WTC11 (cell line): ENCODE data around the gene GFOD1. TPM values are rescaled to one million over a fixed set of nuclear protein-coding genes. Genes with fewer than 3 reads are reported as not detected.

ENCODE experiments used
- ATAC-seq: fragments of 200-7000 bp; cut with Tn5 transposase; 2 replicates; pipeline ENCODE4 v1.10.0; 2021; ENCODE audit warnings: mild to moderate bottlenecking, moderate library complexity
- CTCF ChIA-PET: fragments of 300-600 bp; sonication (Branson Sonifier 250); formaldehyde crosslinking; loops from one replicate; lab custom pipeline; 2021; ENCODE audit warnings: antibody characterized with exemption; lab: Charles Lee
- POLR2A ChIA-PET: fragments of 350-600 bp; sonication (Branson Sonifier 250); formaldehyde crosslinking; loops from one replicate; lab custom pipeline; 2021; ENCODE audit warnings: antibody characterized with exemption; lab: Charles Lee
- DNase-seq: peaks from one replicate; pipeline ENCODE4 v3.0.0; 2021; ENCODE audit warnings: low spot score
- H3K27ac Mint-ChIP-seq: 2 replicates; pipeline ENCODE4 v1.8.0; 2021; ENCODE audit warnings: mixed read lengths
- H3K27me3 Mint-ChIP-seq: 2 replicates; pipeline ENCODE4 v1.8.0; 2021; ENCODE audit warnings: low read depth, mild to moderate bottlenecking, moderate library complexity, mixed read lengths
- H3K36me3 Mint-ChIP-seq: 2 replicates; pipeline ENCODE4 v1.8.0; 2021; ENCODE audit warnings: mixed read lengths
- H3K4me1 Mint-ChIP-seq: 2 replicates; pipeline ENCODE4 v1.8.0; 2022; ENCODE audit warnings: mixed read lengths
- H3K4me3 Mint-ChIP-seq: 2 replicates; pipeline ENCODE4 v1.8.0; 2021; ENCODE audit warnings: mild to moderate bottlenecking, moderate library complexity, mixed read lengths
- H3K9me3 Mint-ChIP-seq: 2 replicates; pipeline ENCODE4 v1.8.0; 2021; ENCODE audit warnings: mixed read lengths
- AR ChIP-seq: fragments of 250-450 bp; sonication (Bioruptor Pico); IDR thresholded peaks from 2 replicates; pipeline ENCODE4 v1.9.0; 2021; ENCODE audit warnings: mild to moderate bottlenecking
- ATF1 ChIP-seq: sonication (generic); formaldehyde crosslinking; IDR thresholded peaks from 2 replicates; pipeline ENCODE4 v1.8.1; 2023; ENCODE audit warnings: mild to moderate bottlenecking, moderate library complexity, missing genetic modification reagents
- ATF3 ChIP-seq: sonication (generic); formaldehyde crosslinking; conservative IDR thresholded peaks from 2 replicates; pipeline ENCODE4 v1.8.1; 2022; ENCODE audit warnings: mild to moderate bottlenecking, missing genetic modification reagents
- E2F1 ChIP-seq: sonication (generic); formaldehyde crosslinking; IDR thresholded peaks from 2 replicates; pipeline ENCODE4 v1.8.0; 2022; ENCODE audit warnings: mild to moderate bottlenecking, missing genetic modification reagents
- ELF4 ChIP-seq: sonication (generic); formaldehyde crosslinking; IDR thresholded peaks from 2 replicates; pipeline ENCODE4 v1.8.1; 2022; ENCODE audit warnings: low read depth, mild to moderate bottlenecking, moderate library complexity, missing genetic modification reagents
- FOXP4 ChIP-seq: sonication (generic); formaldehyde crosslinking; IDR thresholded peaks from 2 replicates; pipeline ENCODE4 v1.8.0; 2022; ENCODE audit warnings: mild to moderate bottlenecking, missing genetic modification reagents
- JAZF1 ChIP-seq: fragments of 250-450 bp; sonication (Bioruptor Pico); IDR thresholded peaks from 2 replicates; pipeline ENCODE4 v1.9.0; 2021; ENCODE audit warnings: moderate library complexity, mild to moderate bottlenecking, inconsistent platforms
- SMAD3 ChIP-seq: sonication (generic); formaldehyde crosslinking; IDR thresholded peaks from 2 replicates; pipeline ENCODE4 v1.8.0; 2022; ENCODE audit warnings: missing genetic modification reagents, mild to moderate bottlenecking, borderline replicate concordance
- SOX15 ChIP-seq: fragments of 250-450 bp; sonication (Bioruptor Pico); IDR thresholded peaks from 2 replicates; pipeline ENCODE4 v1.9.0; 2021; ENCODE audit warnings: mild to moderate bottlenecking
- ZNF232 ChIP-seq: sonication (generic); formaldehyde crosslinking; IDR thresholded peaks from 2 replicates; pipeline ENCODE4 v1.8.0; 2022; ENCODE audit warnings: mild to moderate bottlenecking, missing genetic modification reagents
- ZNF396 ChIP-seq: fragments of 250-450 bp; sonication (Bioruptor Pico); IDR thresholded peaks from 2 replicates; pipeline ENCODE4 v1.8.0; 2021; ENCODE audit warnings: mild to moderate bottlenecking, moderate library complexity, borderline replicate concordance
- ZNF425 ChIP-seq: fragments of 250-450 bp; sonication (Bioruptor Pico); conservative IDR thresholded peaks from 2 replicates; pipeline ENCODE4 v1.9.0; 2021; ENCODE audit warnings: mild to moderate bottlenecking
- total RNA-seq: library from RNA; stranded (reverse); gene quantifications from 3 replicates; pipeline ENCODE4 v1.2.3, GENCODE V29; 2021
- TF ChIP-seq, protein P1 (sequence below): sonication (generic); formaldehyde crosslinking; IDR thresholded peaks from 2 replicates; pipeline ENCODE4 v1.8.1; 2023; ENCODE audit warnings: mild to moderate bottlenecking, missing genetic modification reagents, moderate library complexity
- TF ChIP-seq, protein P2 (sequence below): fragments of 250-450 bp; sonication (Bioruptor Pico); IDR thresholded peaks from 2 replicates; pipeline ENCODE4 v2.1.2; 2022; ENCODE audit warnings: mild to moderate bottlenecking, moderate library complexity
- TF ChIP-seq, protein P3 (sequence below): sonication (generic); formaldehyde crosslinking; IDR thresholded peaks from 2 replicates; pipeline ENCODE4 v1.8.1; 2022; ENCODE audit warnings: mild to moderate bottlenecking, missing genetic modification reagents, moderate library complexity, borderline replicate concordance

GFOD1 gene
- total RNA-seq, 1 experiment from 2014 or later: 8.5 TPM

GRCh38 chr6:13466304-13467215 is 20.8 kb downstream of the GFOD1 start:
- ChIA-PET POLR2A (interaction anchor here (1.0 kb wide), 1 partner anchor 138 kb away, joined by 3 read pairs; no protein-coding TSS in a partner anchor), CTCF (interaction anchor here (1.6 kb wide), 1 partner anchor 108 kb away, joined by 3 read pairs; the partner anchor contains the start of gene SIRT5)
- no peak for TF ChIP-seq ZNF425
- no peak for TF ChIP-seq ELF4
- TF ChIP-seq AR (CRISPR knock-in tag): no peak
- TF ChIP-seq ZNF232 (CRISPR knock-in tag): no peak
- no peak for TF ChIP-seq SOX15 (CRISPR knock-in tag)
- no peak for TF ChIP-seq ZNF396 (CRISPR knock-in tag)
- TF ChIP-seq, protein P1, sequence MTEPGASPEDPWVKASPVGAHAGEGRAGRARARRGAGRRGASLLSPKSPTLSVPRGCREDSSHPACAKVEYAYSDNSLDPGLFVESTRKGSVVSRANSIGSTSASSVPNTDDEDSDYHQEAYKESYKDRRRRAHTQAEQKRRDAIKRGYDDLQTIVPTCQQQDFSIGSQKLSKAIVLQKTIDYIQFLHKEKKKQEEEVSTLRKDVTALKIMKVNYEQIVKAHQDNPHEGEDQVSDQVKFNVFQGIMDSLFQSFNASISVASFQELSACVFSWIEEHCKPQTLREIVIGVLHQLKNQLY (CRISPR knock-in tag): no peak
- TF ChIP-seq SMAD3 (CRISPR knock-in tag): no peak
- TF ChIP-seq E2F1: no peak
- TF ChIP-seq ATF1 (CRISPR knock-in tag): no peak
- TF ChIP-seq, protein P2, sequence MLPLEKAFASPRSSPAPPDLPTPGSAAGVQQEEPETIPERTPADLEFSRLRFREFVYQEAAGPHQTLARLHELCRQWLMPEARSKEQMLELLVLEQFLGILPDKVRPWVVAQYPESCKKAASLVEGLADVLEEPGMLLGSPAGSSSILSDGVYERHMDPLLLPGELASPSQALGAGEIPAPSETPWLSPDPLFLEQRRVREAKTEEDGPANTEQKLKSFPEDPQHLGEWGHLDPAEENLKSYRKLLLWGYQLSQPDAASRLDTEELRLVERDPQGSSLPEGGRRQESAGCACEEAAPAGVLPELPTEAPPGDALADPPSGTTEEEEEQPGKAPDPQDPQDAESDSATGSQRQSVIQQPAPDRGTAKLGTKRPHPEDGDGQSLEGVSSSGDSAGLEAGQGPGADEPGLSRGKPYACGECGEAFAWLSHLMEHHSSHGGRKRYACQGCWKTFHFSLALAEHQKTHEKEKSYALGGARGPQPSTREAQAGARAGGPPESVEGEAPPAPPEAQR (CRISPR knock-in tag): no peak
- TF ChIP-seq ATF3 (CRISPR knock-in tag): no peak
- TF ChIP-seq, protein P3, sequence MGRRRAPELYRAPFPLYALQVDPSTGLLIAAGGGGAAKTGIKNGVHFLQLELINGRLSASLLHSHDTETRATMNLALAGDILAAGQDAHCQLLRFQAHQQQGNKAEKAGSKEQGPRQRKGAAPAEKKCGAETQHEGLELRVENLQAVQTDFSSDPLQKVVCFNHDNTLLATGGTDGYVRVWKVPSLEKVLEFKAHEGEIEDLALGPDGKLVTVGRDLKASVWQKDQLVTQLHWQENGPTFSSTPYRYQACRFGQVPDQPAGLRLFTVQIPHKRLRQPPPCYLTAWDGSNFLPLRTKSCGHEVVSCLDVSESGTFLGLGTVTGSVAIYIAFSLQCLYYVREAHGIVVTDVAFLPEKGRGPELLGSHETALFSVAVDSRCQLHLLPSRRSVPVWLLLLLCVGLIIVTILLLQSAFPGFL (CRISPR knock-in tag): no peak
- TF ChIP-seq JAZF1 (CRISPR knock-in tag): no peak
- TF ChIP-seq FOXP4 (CRISPR knock-in tag): no peak
- Mint-ChIP-seq H3K27me3 (no peaks in the 10 kb centered on the region), H3K4me3 (no peak overlapping the region), H3K36me3 (peaks cover 7% of the 10 kb centered on the region; the same call in 1 of the 2 replicates), H3K27ac (no peak overlapping the region), H3K4me1 (peaks cover 69% of the 10 kb centered on the region), H3K9me3 (no peaks in the 10 kb centered on the region)
- ATAC-seq: no peak
- DNase-seq: no peak
